DMS 273 treated with DMSO at 0.1 percent for 48 hours (cell line): Measurements from ENCODE around the gene PRSS33.

Experiments used
- DNase-seq: peaks from one replicate; lab custom pipeline; 2025; lab: John Stamatoyannopoulos, UW

PRSS33 gene

GRCh38 chr16:2761886-2762583, 25.3 kb downstream of the PRSS33 start:
- no peak for DNase-seq

GRCh38 chr16:2761472-2761871, 25.9 kb downstream of the PRSS33 start:
- no peak for DNase-seq

- no peak for DNase-seq
Observed at GRCh38 chr16:2757344-2757743, 30.0 kb downstream of the PRSS33 start.

GRCh38 chr16:2756288-2757015, 30.9 kb downstream of the PRSS33 start:
- DNase-seq, result no peak

GRCh38 chr16:2755158-2755557, 32.2 kb downstream of the PRSS33 start:
- no peak for DNase-seq

- no peak for DNase-seq
Observed at GRCh38 chr16:2753733-2754020, 33.7 kb downstream of the PRSS33 start.

- peak; percentile 33 for DNase-seq
Observed at GRCh38 chr16:2752850-2753732, 34.3 kb downstream of the PRSS33 start.

- peak; percentile 87 for DNase-seq
Observed at GRCh38 chr16:2752035-2752849, 35.1 kb downstream of the PRSS33 start, which contains the start of gene SRRM2. Gene SRRM2, plus strand, starts transcription at chr16:2752638. Its CDS starts 3,727 bp downstream, at chr16:2756365.

GRCh38 chr16:2751577-2752034, 35.8 kb downstream of the PRSS33 start:
- no peak for DNase-seq

- DNase-seq, result no peak
Observed at GRCh38 chr16:2749936-2750335, 37.4 kb downstream of the PRSS33 start.

GRCh38 chr16:2749476-2749875, 37.9 kb downstream of the PRSS33 start:
- no peak for DNase-seq

- no peak for DNase-seq
Observed at GRCh38 chr16:2748757-2749455, 38.5 kb downstream of the PRSS33 start.

- no peak for DNase-seq
Observed at GRCh38 chr16:2745961-2746360, 41.4 kb downstream of the PRSS33 start.

GRCh38 chr16:2745116-2745890, 42.1 kb downstream of the PRSS33 start:
- no peak for DNase-seq

GRCh38 chr16:2744711-2745110, 42.6 kb downstream of the PRSS33 start:
- no peak for DNase-seq

- no peak for DNase-seq
Observed at GRCh38 chr16:2743007-2743810, 44.2 kb downstream of the PRSS33 start.

- no peak for DNase-seq
Observed at GRCh38 chr16:2742323-2743006, 44.9 kb downstream of the PRSS33 start.

GRCh38 chr16:2741168-2741567, 46.2 kb downstream of the PRSS33 start:
- DNase-seq, result no peak

- no peak for DNase-seq
Observed at GRCh38 chr16:2740476-2740875, 46.9 kb downstream of the PRSS33 start.
